Body of pancreas (tissue), 4 donors: ENCODE data around the gene THOC7.

Source experiments
- POLR2A ChIP-seq, 3 donors: fragments of 450-650 bp; IDR thresholded peaks; one replicate each; pipeline ENCODE4 v1.6.1; 2016; ENCODE audit warnings: antibody characterized with exemption in 3 of 3, mild to moderate bottlenecking in 2 of 3
- TF ChIP-seq, protein P1 (sequence below), 7 experiments: fragments of 450-650 bp in 4 of 7; fragments of 200-600 bp in 3 of 7; sonication (generic) in 3 of 7; IDR thresholded peaks; one replicate each; pipeline ENCODE4 v1.5.1; 2016 to 2019; ENCODE audit warnings: antibody characterized with exemption in 7 of 7

- no peak for TF ChIP-seq POLR2A (IDR thresholded peaks at IDR 0.05)
- TF ChIP-seq, protein P1, sequence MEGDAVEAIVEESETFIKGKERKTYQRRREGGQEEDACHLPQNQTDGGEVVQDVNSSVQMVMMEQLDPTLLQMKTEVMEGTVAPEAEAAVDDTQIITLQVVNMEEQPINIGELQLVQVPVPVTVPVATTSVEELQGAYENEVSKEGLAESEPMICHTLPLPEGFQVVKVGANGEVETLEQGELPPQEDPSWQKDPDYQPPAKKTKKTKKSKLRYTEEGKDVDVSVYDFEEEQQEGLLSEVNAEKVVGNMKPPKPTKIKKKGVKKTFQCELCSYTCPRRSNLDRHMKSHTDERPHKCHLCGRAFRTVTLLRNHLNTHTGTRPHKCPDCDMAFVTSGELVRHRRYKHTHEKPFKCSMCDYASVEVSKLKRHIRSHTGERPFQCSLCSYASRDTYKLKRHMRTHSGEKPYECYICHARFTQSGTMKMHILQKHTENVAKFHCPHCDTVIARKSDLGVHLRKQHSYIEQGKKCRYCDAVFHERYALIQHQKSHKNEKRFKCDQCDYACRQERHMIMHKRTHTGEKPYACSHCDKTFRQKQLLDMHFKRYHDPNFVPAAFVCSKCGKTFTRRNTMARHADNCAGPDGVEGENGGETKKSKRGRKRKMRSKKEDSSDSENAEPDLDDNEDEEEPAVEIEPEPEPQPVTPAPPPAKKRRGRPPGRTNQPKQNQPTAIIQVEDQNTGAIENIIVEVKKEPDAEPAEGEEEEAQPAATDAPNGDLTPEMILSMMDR (IDR thresholded peaks at IDR 0.05): no peak
These were observed 12.7 kb upstream of the THOC7 start for GRCh38 chr3:63876260-63876659.
